Endothelial cell of umbilical vein (primary cell): ENCODE results near the gene FBL. TPM values are rescaled to one million over a fixed set of nuclear protein-coding genes. Genes with fewer than 3 reads are reported as not detected.

Experiments
- BruUV-seq: library from RNA; stranded (reverse); fragments of 400-500 nt; replicated peaks from 2 replicates; lab custom pipeline; 2021; lab: Mats Ljungman, UMichigan
- CTCF ChIA-PET: fragments of 300-600, 350-600 bp; sonication (Branson Sonifier 250); formaldehyde crosslinking; loops from one replicate; lab custom pipeline; 2021; ENCODE audit warnings: antibody characterized with exemption, inconsistent platforms; lab: Charles Lee
- POLR2A ChIA-PET: fragments of 300-600, 350-600 bp; sonication (Branson Sonifier 250); formaldehyde crosslinking; loops from one replicate; lab custom pipeline; 2021; ENCODE audit warnings: antibody characterized with exemption, inconsistent platforms; lab: Charles Lee
- DNase-seq: peaks from one replicate; pipeline ENCODE4 v3.0.0-alpha.2; 2011; ENCODE audit warnings: low read depth, low spot score
- FAIRE-seq: peaks from 2 replicates; lab custom pipeline; 2011; peaks lifted over from hg19 to GRCh38; lab: Jason Lieb, UNC
- H2AFZ ChIP-seq: 2 replicates; pipeline ENCODE4 v1.6.0; 2012; ENCODE audit warnings: low read depth, low read length, control low read depth, inconsistent platforms
- H3K27ac ChIP-seq: 2 replicates; pipeline ENCODE4 v1.5.1; 2011; ENCODE audit warnings: low read depth, mild to moderate bottlenecking, control low read depth, low read length, moderate library complexity; ENCODE audit not compliant: insufficient read depth
- H3K27me3 ChIP-seq, 2 experiments: 2 replicates each; pipeline versions ENCODE4 v1.6.0 to v1.6.1; 2011; ENCODE audit warnings: low read length in 2 of 2, mixed read lengths in 1 of 2; ENCODE audit not compliant: control insufficient read depth in 2 of 2, insufficient read depth in 2 of 2
- H3K36me3 ChIP-seq, 2 experiments: 2 replicates in 1 of 2; 3 replicates in 1 of 2; pipeline ENCODE4 v1.5.1; 2011; ENCODE audit warnings: low read length in 2 of 2, mild to moderate bottlenecking in 1 of 2, moderate library complexity in 1 of 2; ENCODE audit not compliant: control insufficient read depth in 2 of 2, insufficient read depth in 2 of 2; ENCODE audit errors: extremely low read depth in 1 of 2
- H3K4me1 ChIP-seq: 3 replicates; pipeline ENCODE4 v1.5.1; 2011; ENCODE audit warnings: mild to moderate bottlenecking, low read length; ENCODE audit not compliant: control insufficient read depth, insufficient read depth; ENCODE audit errors: extremely low read depth
- H3K4me2 ChIP-seq: 2 replicates; pipeline ENCODE4 v1.6.1; 2011; ENCODE audit warnings: low read length, control low read depth, mixed read lengths; ENCODE audit not compliant: insufficient read depth
- H3K4me3 ChIP-seq, 3 experiments: fragments of 200-600 bp in 1 of 3; sonication (generic), shearing (Covaris generic) in 1 of 3; replicated peaks in 1 of 3; 2 replicates each; pipeline ENCODE4 v1.5.1; 2011 to 2016; ENCODE audit warnings: control low read depth in 3 of 3, low read length in 3 of 3, mild to moderate bottlenecking in 2 of 3, inconsistent platforms in 1 of 3, low read depth in 1 of 3, moderate library complexity in 1 of 3; ENCODE audit not compliant: insufficient read depth in 1 of 3
- H3K79me2 ChIP-seq: 2 replicates; pipeline ENCODE4 v1.6.0; 2012; ENCODE audit warnings: low read length, inconsistent platforms; ENCODE audit not compliant: control insufficient read depth, insufficient read depth
- H3K9ac ChIP-seq: replicated peaks from 2 replicates; pipeline ENCODE3; 2011; ENCODE audit warnings: low read length, control low read depth; ENCODE audit not compliant: insufficient read depth; ENCODE audit errors: extremely low read depth
- H3K9me1 ChIP-seq: replicated peaks from 3 replicates; pipeline ENCODE4 v1.6.0; 2011; ENCODE audit warnings: mild to moderate bottlenecking, low read length; ENCODE audit not compliant: control insufficient read depth, insufficient read depth; ENCODE audit errors: extremely low read depth
- H3K9me3 ChIP-seq: replicated peaks from 2 replicates; pipeline ENCODE4 v1.5.1; 2012; ENCODE audit warnings: low read length, inconsistent platforms; ENCODE audit not compliant: control insufficient read depth, insufficient read depth
- H4K20me1 ChIP-seq: replicated peaks from 2 replicates; pipeline ENCODE3; 2011; ENCODE audit warnings: mild to moderate bottlenecking, low read length; ENCODE audit not compliant: control insufficient read depth, insufficient read depth; ENCODE audit errors: extremely low read depth
- CTCF ChIP-seq, 2 donors: IDR thresholded peaks; 1 replicate in 1 of 2; 2 replicates in 1 of 2; pipeline ENCODE4 v1.5.1; 2011; ENCODE audit warnings: low read length in 2 of 2, mild to moderate bottlenecking in 2 of 2, moderate library complexity in 2 of 2, control low read depth in 1 of 2, inconsistent platforms in 1 of 2, low read depth in 1 of 2; ENCODE audit not compliant: insufficient read depth in 1 of 2; ENCODE audit errors: extremely low read depth in 1 of 2
- EZH2 ChIP-seq: IDR thresholded peaks from 2 replicates; pipeline ENCODE4 v1.6.1; 2012; ENCODE audit warnings: borderline replicate concordance, low read depth, mild to moderate bottlenecking, moderate library complexity, low read length, inconsistent platforms; ENCODE audit not compliant: severe bottlenecking
- FOS ChIP-seq: IDR thresholded peaks from 2 replicates; pipeline ENCODE4 v1.6.1; 2011; ENCODE audit warnings: mild to moderate bottlenecking, low read length, moderate library complexity, borderline replicate concordance; ENCODE audit not compliant: insufficient read depth
- GATA2 ChIP-seq: IDR thresholded peaks from 2 replicates; pipeline ENCODE4 v1.7.0; 2011; ENCODE audit warnings: low read depth, mild to moderate bottlenecking, moderate library complexity, mixed read lengths, low read length; ENCODE audit not compliant: insufficient read length, insufficient read depth
- JUN ChIP-seq: IDR thresholded peaks from 2 replicates; pipeline ENCODE4 v1.6.1; 2011; ENCODE audit warnings: borderline replicate concordance, low read depth; ENCODE audit not compliant: insufficient read length, insufficient read depth
- MYC ChIP-seq: IDR thresholded peaks from one replicate; pipeline ENCODE4 v1.6.1; 2011; ENCODE audit warnings: mild to moderate bottlenecking, low read depth, low read length
- POLR2A ChIP-seq: IDR thresholded peaks from 2 replicates; pipeline ENCODE4 v1.6.1; 2012; ENCODE audit warnings: low read depth, mild to moderate bottlenecking, control low read depth, low read length
- POLR2AphosphoS5 ChIP-seq: IDR thresholded peaks from 2 replicates; pipeline ENCODE4 v1.6.1; 2012; ENCODE audit warnings: low read depth, mild to moderate bottlenecking, control low read depth, low read length, moderate library complexity; ENCODE audit not compliant: insufficient read depth
- dilution Hi-C: fragments of 300-500 bp; cut with MboI; formaldehyde crosslinking; loops from one replicate; pipeline ENCODE4 v1.15.0; 2019; ENCODE audit warnings: low sequenced_read_pairs; ENCODE audit not compliant: extremely low pct_ligation_motif_present
- intact Hi-C: fragments of 100-400 bp; cut with micrococcal nuclease; formaldehyde crosslinking; loops from one replicate; pipeline ENCODE4 v1.10.0; 2022
- polyA plus RNA-seq, 4 experiments: library from polyadenylated mRNA; depleted of rRNA in 3 of 4; stranded (reverse) in 3 of 4; unstranded in 1 of 4; fragments of >200 nt; gene quantifications; 2 replicates each; pipeline versions ENCODE4 v1.2.1 to v1.2.3, GENCODE V29; 2011 to 2012; ENCODE audit warnings: missing spikeins in 1 of 4
- total RNA-seq: library from RNA; stranded (reverse); gene quantifications from 2 replicates; pipeline ENCODE4 v1.2.3, GENCODE V29; 2021
- TF ChIP-seq, protein P1 (sequence below): IDR thresholded peaks from 2 replicates; pipeline ENCODE4 v1.6.1; 2011; ENCODE audit not compliant: insufficient read depth, insufficient read length

The FBL gene
- total and polyA plus RNA-seq, 2 donors (not counting 3 experiments of a cell fraction or from before 2014, with no cell fraction given), result 271 to 473 TPM

DNA sequence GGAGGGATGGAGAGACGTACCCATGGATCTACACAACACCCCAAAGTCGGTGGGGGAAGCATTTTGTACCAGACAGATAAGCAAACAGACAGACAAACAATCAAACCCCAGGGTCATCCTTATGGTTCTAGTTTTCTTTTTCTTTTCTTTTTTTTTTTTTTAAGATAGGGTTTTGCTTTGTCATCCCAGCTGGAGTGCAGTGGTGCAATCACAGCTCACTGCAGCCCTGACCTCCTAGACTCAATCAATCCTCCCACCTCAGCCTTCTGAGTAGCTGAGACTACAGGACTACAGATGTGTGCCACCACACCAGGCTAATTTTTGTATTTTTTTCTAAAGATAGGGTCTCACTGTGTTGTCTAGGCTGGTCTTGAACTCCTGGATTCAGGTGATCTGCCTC is 17.9 kb upstream of the FBL start:
- Histone ChIP-seq H3K9me3 (no peaks in the 10 kb centered on the region), H3K27me3 (no peaks in the 10 kb centered on the region), H3K4me1 (no peaks in the 10 kb centered on the region), H3K4me3 (no peak overlapping the region), H3K9me1 (no peaks in the 10 kb centered on the region), H4K20me1 (no peaks in the 10 kb centered on the region), H3K27ac (no peak overlapping the region), H3K9ac (no peak overlapping the region), H3K79me2 (no peaks in the 10 kb centered on the region), H3K4me2 (no peak overlapping the region), H3K36me3 (no peaks in the 10 kb centered on the region), H2AFZ (no peak overlapping the region)
- CTCF ChIA-PET, result no interaction called here
- intact Hi-C loops, result no loop called here
- POLR2A ChIA-PET, result no interaction called here
- BruUV-seq, result no TSS peak
- dilution Hi-C loops, result no loop called here
- FAIRE-seq (no peak), DNase-seq (no peak)
- TF ChIP-seq EZH2 (no peak), JUN (no peak), GATA2 (no peak), POLR2AphosphoS5 (no peak)
- TF ChIP-seq, protein P1, sequence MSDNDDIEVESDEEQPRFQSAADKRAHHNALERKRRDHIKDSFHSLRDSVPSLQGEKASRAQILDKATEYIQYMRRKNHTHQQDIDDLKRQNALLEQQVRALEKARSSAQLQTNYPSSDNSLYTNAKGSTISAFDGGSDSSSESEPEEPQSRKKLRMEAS, result no peak

- FAIRE-seq, result no peak
- POLR2A ChIA-PET, result no interaction called here
- H3K27me3 ChIP-seq, result peaks cover 0 to 5% of the 10 kb centered on the region in 2 experiments
Measured at GRCh38 chr19:39858541-39858940, 12.4 kb upstream of the FBL start.

More at GRCh38 chr19:39858541-39858940, 12.4 kb upstream of the FBL start:
- peak overlapping the region; percentile 24 for H3K4me2 ChIP-seq
- H2AFZ ChIP-seq, result no peak overlapping the region
- H3K27ac ChIP-seq, result no peak overlapping the region
- dilution Hi-C loops (no loop called here), intact Hi-C loops (no loop called here)
- no TSS peak for BruUV-seq
- H3K9me3 ChIP-seq, result no peaks in the 10 kb centered on the region
- H3K36me3 ChIP-seq, result no peaks in the 10 kb centered on the region
- TF ChIP-seq CTCF (IDR thresholded peaks at IDR 0.05; ENCODE audit: extremely low read depth in 1 of 2, insufficient read depth in 1 of 2, low read depth in 1 of 2, low read length in 2 of 2), result no peak
- TF ChIP-seq MYC, result no peak
- TF ChIP-seq FOS, result no peak
- TF ChIP-seq, protein P1, result no peak
- TF ChIP-seq POLR2AphosphoS5, result no peak
- no peak for TF ChIP-seq JUN
- no peak for TF ChIP-seq EZH2
- no peak for TF ChIP-seq GATA2
- no peak for TF ChIP-seq POLR2A
- DNase-seq, result no peak
- no peaks in the 10 kb centered on the region for H3K79me2 ChIP-seq
- H3K9me1 ChIP-seq, result no peaks in the 10 kb centered on the region
- H4K20me1 ChIP-seq, result no peaks in the 10 kb centered on the region
- H3K4me3 ChIP-seq, result no peak overlapping the region
- H3K9ac ChIP-seq, result no peak overlapping the region
- CTCF ChIA-PET, result no interaction called here
- no peaks in the 10 kb centered on the region for H3K4me1 ChIP-seq
